Prostate gland (tissue), 2 donors: ENCODE measurements around the gene LIN37.

Experiments used
- CTCF ChIP-seq, 4 experiments: fragments of 200-600 bp in 2 of 4; fragments of 450-650 bp in 2 of 4; sonication (generic) in 2 of 4; IDR thresholded peaks; 1 replicate in 3 of 4; 2 replicates in 1 of 4; pipeline ENCODE4 v1.5.1; 2016 to 2019; ENCODE audit warnings: antibody characterized with exemption in 4 of 4, mild to moderate bottlenecking in 2 of 4, moderate library complexity in 2 of 4
- POLR2A ChIP-seq: fragments of 450-650 bp; IDR thresholded peaks from one replicate; pipeline ENCODE4 v1.6.1; 2016; ENCODE audit warnings: antibody characterized with exemption, mild to moderate bottlenecking
- POLR2AphosphoS5 ChIP-seq: sonication (generic); formaldehyde crosslinking; IDR thresholded peaks from one replicate; pipeline ENCODE4 v1.6.1; 2017; ENCODE audit warnings: antibody characterized with exemption

- TF ChIP-seq POLR2A (no peak), CTCF (IDR thresholded peaks at IDR 0.05) (no peak), POLR2AphosphoS5 (no peak)
These were observed 34.2 kb downstream of the LIN37 start for GRCh38 chr19:35782589-35782988.
